22Rv1 (cell line): ENCODE data around the gene PFKFB2.

ENCODE experiments used
- ZFX ChIP-seq: fragments of 450-650 bp; IDR thresholded peaks from 2 replicates; pipeline ENCODE4 v1.6.1; 2017; ENCODE audit warnings: antibody characterized with exemption, borderline replicate concordance
- TF ChIP-seq, protein P1 (sequence below): fragments of 450-650 bp; IDR thresholded peaks from 2 replicates; pipeline ENCODE4 v1.5.1; 2017; ENCODE audit warnings: mild to moderate bottlenecking

DNA sequence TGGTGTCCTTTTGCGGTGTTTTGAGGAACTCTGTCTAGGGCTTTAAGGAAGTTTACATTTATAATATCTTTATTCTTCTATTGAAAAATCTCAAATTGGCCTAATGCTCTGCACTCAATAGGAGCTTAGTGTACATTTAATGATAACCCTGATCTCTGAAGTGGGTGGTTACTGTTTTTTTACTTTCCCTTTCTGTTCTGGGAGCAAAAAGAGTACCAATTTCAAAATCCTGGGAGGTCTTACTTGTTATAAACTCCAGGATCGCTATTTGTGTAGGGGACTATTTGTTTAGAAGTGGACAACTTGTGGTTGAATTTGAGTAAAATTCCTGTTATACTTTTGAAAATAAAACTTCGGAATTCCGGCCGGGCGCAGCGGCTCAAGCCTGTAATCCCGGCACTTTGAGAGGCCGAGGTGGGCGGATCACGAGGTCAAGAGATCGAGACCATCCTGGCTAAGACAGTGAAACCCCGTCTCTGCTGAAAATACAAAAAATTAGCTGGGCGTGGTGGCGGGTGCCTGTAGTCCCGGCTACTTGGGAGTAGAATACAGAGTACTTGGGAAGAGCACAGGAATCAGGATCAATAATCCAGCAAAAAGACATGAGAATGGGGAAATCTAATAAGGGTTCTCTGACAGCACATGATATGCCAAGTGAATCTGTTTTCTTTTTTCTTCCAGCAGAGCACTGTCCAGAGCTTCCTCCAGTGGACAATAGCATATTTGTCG is 36.7 kb downstream of the PFKFB2 start:
- TF ChIP-seq, protein P1, sequence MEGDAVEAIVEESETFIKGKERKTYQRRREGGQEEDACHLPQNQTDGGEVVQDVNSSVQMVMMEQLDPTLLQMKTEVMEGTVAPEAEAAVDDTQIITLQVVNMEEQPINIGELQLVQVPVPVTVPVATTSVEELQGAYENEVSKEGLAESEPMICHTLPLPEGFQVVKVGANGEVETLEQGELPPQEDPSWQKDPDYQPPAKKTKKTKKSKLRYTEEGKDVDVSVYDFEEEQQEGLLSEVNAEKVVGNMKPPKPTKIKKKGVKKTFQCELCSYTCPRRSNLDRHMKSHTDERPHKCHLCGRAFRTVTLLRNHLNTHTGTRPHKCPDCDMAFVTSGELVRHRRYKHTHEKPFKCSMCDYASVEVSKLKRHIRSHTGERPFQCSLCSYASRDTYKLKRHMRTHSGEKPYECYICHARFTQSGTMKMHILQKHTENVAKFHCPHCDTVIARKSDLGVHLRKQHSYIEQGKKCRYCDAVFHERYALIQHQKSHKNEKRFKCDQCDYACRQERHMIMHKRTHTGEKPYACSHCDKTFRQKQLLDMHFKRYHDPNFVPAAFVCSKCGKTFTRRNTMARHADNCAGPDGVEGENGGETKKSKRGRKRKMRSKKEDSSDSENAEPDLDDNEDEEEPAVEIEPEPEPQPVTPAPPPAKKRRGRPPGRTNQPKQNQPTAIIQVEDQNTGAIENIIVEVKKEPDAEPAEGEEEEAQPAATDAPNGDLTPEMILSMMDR: no peak
- no peak for TF ChIP-seq ZFX
